Esophagus muscularis mucosa (tissue), 4 donors: Measurements from ENCODE around the gene COL11A1. TPM values are rescaled to one million over a fixed set of nuclear protein-coding genes. Genes with fewer than 3 reads are reported as not detected.

ENCODE experiments used
- DNase-seq: peaks from one replicate; pipeline ENCODE4 v3.0.0-alpha.2; 2017; ENCODE audit errors: extremely low spot score
- H3K27ac ChIP-seq, 4 donors: fragments of 200-600 bp; sonication (generic); replicated peaks in 1 of 4; 1 replicate in 3 of 4; 2 replicates in 1 of 4; pipeline ENCODE4 v1.5.1; 2016 to 2019; ENCODE audit warnings: mild to moderate bottlenecking in 1 of 4
- H3K27me3 ChIP-seq, 4 donors: fragments of 200-600 bp; sonication (generic); one replicate each; pipeline versions ENCODE4 v1.5.1 to v1.6.0; 2016 to 2019
- H3K36me3 ChIP-seq, 4 donors: fragments of 200-600 bp; sonication (generic); one replicate each; pipeline ENCODE4 v1.5.1; 2016 to 2019
- H3K4me1 ChIP-seq, 4 donors: fragments of 200-600 bp; sonication (generic); one replicate each; pipeline ENCODE4 v1.5.1; 2016 to 2019
- H3K4me3 ChIP-seq, 4 donors: fragments of 200-600 bp; sonication (generic); 1 replicate in 2 of 4; 2 replicates in 2 of 4; pipeline ENCODE4 v1.5.1; 2016 to 2019; ENCODE audit warnings: mild to moderate bottlenecking in 4 of 4, moderate library complexity in 1 of 4
- H3K9me3 ChIP-seq, 4 donors: fragments of 200-600 bp; sonication (generic); 1 replicate in 3 of 4; 2 replicates in 1 of 4; pipeline ENCODE4 v1.5.1; 2016 to 2019
- CTCF ChIP-seq, 3 experiments: fragments of 200-600 bp in 2 of 3; fragments of 450-650 bp in 1 of 3; sonication (generic) in 2 of 3; IDR thresholded peaks; one replicate each; pipeline ENCODE4 v1.5.1; 2017 to 2019; ENCODE audit warnings: antibody characterized with exemption in 3 of 3, mild to moderate bottlenecking in 2 of 3, moderate library complexity in 1 of 3
- EP300 ChIP-seq: sonication (generic); formaldehyde crosslinking; IDR thresholded peaks from one replicate; pipeline ENCODE4 v1.6.1; 2017; ENCODE audit warnings: antibody characterized with exemption
- POLR2A ChIP-seq: fragments of 450-650 bp; IDR thresholded peaks from one replicate; pipeline ENCODE4 v1.6.1; 2017; ENCODE audit warnings: antibody characterized with exemption, moderate library complexity, mild to moderate bottlenecking, low read depth
- POLR2AphosphoS5 ChIP-seq, 2 donors: sonication (generic); formaldehyde crosslinking; IDR thresholded peaks; one replicate each; pipeline ENCODE4 v1.6.1; 2017; ENCODE audit warnings: antibody characterized with exemption in 2 of 2
- WGBS: methylation state at CpG from one replicate; pipeline ENCODE4 v1.1.5; 2018; 5-methylcytosine and 5-hydroxymethylcytosine counted together
- intact Hi-C: fragments of 100-400 bp; cut with DNase I; formaldehyde crosslinking; loops from one replicate; pipeline ENCODE4 v1.15.1; 2023
- total RNA-seq, 4 donors: library from RNA; depleted of rRNA; stranded (reverse); fragments of >200 nt; gene quantifications; one replicate each; pipeline versions ENCODE4 v1.1.0 to v1.2.1, GENCODE V29; 2016

COL11A1 gene
- total RNA-seq, 4 donors from 2014 or later: 0.06 to 0.17 (median 0.11) TPM; not detected in 1

GRCh38 chr1:103122983-103123720 lies 14.8 kb upstream of the COL11A1 start:
- no peak overlapping the region for H3K4me3 ChIP-seq
- WGBS: 83% methylated on average over 2 of the region's 2 CpGs
- no peaks in the 10 kb centered on the region for H3K9me3 ChIP-seq
- no peaks in the 10 kb centered on the region for H3K36me3 ChIP-seq
- intact Hi-C loops: no loop called here
- no peak overlapping the region for H3K27ac ChIP-seq
- no peaks in the 10 kb centered on the region for H3K4me1 ChIP-seq
- DNase-seq: no peak
- TF ChIP-seq POLR2AphosphoS5 (IDR thresholded peaks at IDR 0.05) (no peak), EP300 (no peak), POLR2A (no peak), CTCF (IDR thresholded peaks at IDR 0.05) (no peak)
- H3K27me3 ChIP-seq: no peaks in the 10 kb centered on the region

GRCh38 chr1:103120981-103121380 lies 12.7 kb upstream of the COL11A1 start:
- Histone ChIP-seq H3K27me3 (no peaks in the 10 kb centered on the region), H3K9me3 (peaks cover 0 to 6% (median 0%) of the 10 kb centered on the region in 4 donors), H3K27ac (no peak overlapping the region), H3K36me3 (no peaks in the 10 kb centered on the region), H3K4me3 (no peak overlapping the region), H3K4me1 (no peaks in the 10 kb centered on the region)
- 62% methylated on average over 2 of the region's 2 CpGs for WGBS
- no peak for DNase-seq
- intact Hi-C loops: no loop called here
- TF ChIP-seq POLR2AphosphoS5 (IDR thresholded peaks at IDR 0.05): no peak
- TF ChIP-seq EP300: no peak

GRCh38 chr1:103112546-103112945 lies 4.2 kb upstream of the COL11A1 start:
- peaks cover 8 to 18% (median 15%) of the 10 kb centered on the region in 4 donors for H3K4me1 ChIP-seq
- TF ChIP-seq POLR2AphosphoS5 (IDR thresholded peaks at IDR 0.05): no peak
- TF ChIP-seq EP300: no peak
- TF ChIP-seq CTCF (IDR thresholded peaks at IDR 0.05): no peak
- TF ChIP-seq POLR2A: no peak
- H3K36me3 ChIP-seq: no peaks in the 10 kb centered on the region
- DNase-seq: no peak
- H3K27me3 ChIP-seq: peaks cover 0 to 16% (median 0%) of the 10 kb centered on the region in 4 donors
- peaks cover 0 to 6% (median 0%) of the 10 kb centered on the region in 4 donors for H3K9me3 ChIP-seq
- intact Hi-C loops: no loop called here
- H3K4me3 ChIP-seq: no peak overlapping the region
- no peak overlapping the region for H3K27ac ChIP-seq

GRCh38 chr1:103111926-103112325 lies 3.6 kb upstream of the COL11A1 start:
- H3K9me3 ChIP-seq: peaks cover 0 to 1% (median 0%) of the 10 kb centered on the region in 4 donors
- H3K27me3 ChIP-seq: peaks cover 0 to 16% (median 0%) of the 10 kb centered on the region in 4 donors
- intact Hi-C loops: no loop called here
- no peak overlapping the region for H3K4me3 ChIP-seq
- H3K27ac ChIP-seq: no peak overlapping the region
- H3K36me3 ChIP-seq: no peaks in the 10 kb centered on the region
- H3K4me1 ChIP-seq: peaks cover 13 to 25% (median 21%) of the 10 kb centered on the region in 4 donors
- no peak for TF ChIP-seq POLR2AphosphoS5 (IDR thresholded peaks at IDR 0.05)
- TF ChIP-seq POLR2A: no peak
- TF ChIP-seq EP300: no peak
- no peak for TF ChIP-seq CTCF (IDR thresholded peaks at IDR 0.05)
- DNase-seq: no peak
- WGBS: 72% methylated on average over 1 of the region's 1 CpG

GRCh38 chr1:103110701-103111100 lies 2.4 kb upstream of the COL11A1 start:
- H3K4me1 ChIP-seq: peaks cover 13 to 34% (median 26%) of the 10 kb centered on the region in 4 donors
- peaks cover 0 to 16% (median 0%) of the 10 kb centered on the region in 4 donors for H3K27me3 ChIP-seq
- no peak for DNase-seq
- H3K36me3 ChIP-seq: no peaks in the 10 kb centered on the region
- no peak overlapping the region for H3K27ac ChIP-seq
- intact Hi-C loops: no loop called here
- 0% methylated on average over 1 of the region's 1 CpG for WGBS
- TF ChIP-seq CTCF (IDR thresholded peaks at IDR 0.05) (no peak), POLR2AphosphoS5 (IDR thresholded peaks at IDR 0.05) (no peak), POLR2A (no peak), EP300 (no peak)
- H3K9me3 ChIP-seq: no peaks in the 10 kb centered on the region
- H3K4me3 ChIP-seq: no peak overlapping the region
